ENCODE results near the gene DLG5.

Gene DLG5

DNA sequence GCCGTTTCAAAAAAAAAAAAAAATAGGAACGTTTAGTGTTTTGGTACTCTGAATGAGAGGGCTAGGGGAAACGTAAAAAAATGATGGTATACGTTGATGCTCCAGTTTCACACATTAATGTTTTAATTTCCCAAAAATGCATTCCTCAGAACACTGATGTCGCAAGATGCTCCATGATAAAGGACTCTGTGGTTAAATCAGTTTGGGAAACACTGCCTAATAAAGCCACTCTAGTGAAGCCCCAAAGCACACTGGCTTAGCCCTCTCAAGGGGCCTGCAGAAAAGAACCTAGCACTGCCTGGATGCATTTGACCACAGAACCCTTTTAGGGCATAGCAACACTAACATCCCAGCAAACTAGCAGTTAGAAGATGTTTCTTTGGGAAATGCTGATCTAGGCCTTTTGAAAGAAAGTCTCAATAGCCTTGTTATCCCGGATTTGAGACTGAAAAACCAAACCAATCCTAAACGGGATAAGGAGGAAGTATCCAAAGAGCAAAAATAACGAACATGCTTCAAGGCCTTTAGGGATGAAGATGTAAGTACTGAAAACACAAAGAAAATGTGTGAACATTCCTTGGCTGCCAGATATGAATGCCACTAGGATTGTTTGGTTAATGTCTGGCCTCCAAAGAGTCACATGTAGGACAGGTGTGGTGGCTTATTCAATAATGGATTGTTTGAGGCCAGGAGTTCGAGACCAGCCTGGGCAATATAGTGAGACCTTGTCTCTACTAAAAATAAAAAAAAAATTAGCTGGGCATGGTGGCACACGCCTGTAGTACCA lies 11.0 kb downstream of the DLG5 start:
- Histone ChIP-seq H3K79me2 (ENCODE audit: insufficient read depth, low read length) (no peaks in the 10 kb centered on the region), H3F3A (ENCODE audit: insufficient read depth) (no peaks in the 10 kb centered on the region), H4K20me1 (ENCODE audit: low read depth, low read length) (no peaks in the 10 kb centered on the region), H3K9me3 (ENCODE audit: insufficient read depth, low read length) (no peaks in the 10 kb centered on the region), H3K27ac (ENCODE audit: low read depth, low read length) (no peak overlapping the region), H3K4me3 (ENCODE audit: insufficient read depth, low read length, poor library complexity, severe bottlenecking) (no peak overlapping the region), H3K9me2 (replicated peaks; ENCODE audit: insufficient read depth, low read length) (no peaks in the 10 kb centered on the region), H3K27me3 (ENCODE audit: low read length) (no peaks in the 10 kb centered on the region), H3K4me2 (ENCODE audit: low read depth, low read length, poor library complexity, severe bottlenecking) (no peak overlapping the region), H3K9ac (ENCODE audit: low read length) (no peak overlapping the region), H3K36me3 (ENCODE audit: low read length) (no peaks in the 10 kb centered on the region), H2AFZ (ENCODE audit: low read depth, low read length, severe bottlenecking) (no peak overlapping the region)
- TF ChIP-seq, protein P1, sequence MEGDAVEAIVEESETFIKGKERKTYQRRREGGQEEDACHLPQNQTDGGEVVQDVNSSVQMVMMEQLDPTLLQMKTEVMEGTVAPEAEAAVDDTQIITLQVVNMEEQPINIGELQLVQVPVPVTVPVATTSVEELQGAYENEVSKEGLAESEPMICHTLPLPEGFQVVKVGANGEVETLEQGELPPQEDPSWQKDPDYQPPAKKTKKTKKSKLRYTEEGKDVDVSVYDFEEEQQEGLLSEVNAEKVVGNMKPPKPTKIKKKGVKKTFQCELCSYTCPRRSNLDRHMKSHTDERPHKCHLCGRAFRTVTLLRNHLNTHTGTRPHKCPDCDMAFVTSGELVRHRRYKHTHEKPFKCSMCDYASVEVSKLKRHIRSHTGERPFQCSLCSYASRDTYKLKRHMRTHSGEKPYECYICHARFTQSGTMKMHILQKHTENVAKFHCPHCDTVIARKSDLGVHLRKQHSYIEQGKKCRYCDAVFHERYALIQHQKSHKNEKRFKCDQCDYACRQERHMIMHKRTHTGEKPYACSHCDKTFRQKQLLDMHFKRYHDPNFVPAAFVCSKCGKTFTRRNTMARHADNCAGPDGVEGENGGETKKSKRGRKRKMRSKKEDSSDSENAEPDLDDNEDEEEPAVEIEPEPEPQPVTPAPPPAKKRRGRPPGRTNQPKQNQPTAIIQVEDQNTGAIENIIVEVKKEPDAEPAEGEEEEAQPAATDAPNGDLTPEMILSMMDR (IDR thresholded peaks at IDR 0.05; ENCODE audit: insufficient read depth, low read length, poor library complexity, severe bottlenecking) = no peak
- no peak for TF ChIP-seq EZH2phosphoT487 (conservative IDR thresholded peaks at IDR 0.05; ENCODE audit: low read length)

DNA sequence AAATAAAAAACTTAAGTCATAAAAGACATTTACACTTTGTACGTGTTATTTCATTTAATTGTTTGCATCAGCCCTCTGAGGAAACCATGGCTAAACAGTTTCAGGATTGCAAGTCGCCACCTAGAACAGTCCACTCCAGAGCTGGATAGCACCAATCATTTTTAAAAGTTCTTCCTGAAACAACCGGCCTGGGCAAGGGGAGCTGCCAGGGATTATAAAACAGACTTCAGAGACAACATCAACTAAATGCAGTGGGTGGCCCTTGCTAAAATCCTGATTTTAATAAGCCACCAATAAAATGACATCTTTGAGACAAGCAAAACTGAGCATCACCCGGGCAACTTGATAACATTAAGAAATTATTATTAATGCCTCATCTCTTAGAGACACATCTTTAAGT lies 13.5 kb downstream of the DLG5 start:
- no peaks in the 10 kb centered on the region for H3K27me3 ChIP-seq (ENCODE audit: low read length)
- no peaks in the 10 kb centered on the region for H3K9me3 ChIP-seq (ENCODE audit: insufficient read depth, low read length)
- TF ChIP-seq, protein P1 (IDR thresholded peaks at IDR 0.05; ENCODE audit: insufficient read depth, low read length, poor library complexity, severe bottlenecking) = no peak
- no peak for TF ChIP-seq EZH2phosphoT487 (conservative IDR thresholded peaks at IDR 0.05; ENCODE audit: low read length)
- no peak overlapping the region for H3K4me2 ChIP-seq (ENCODE audit: low read depth, low read length, poor library complexity, severe bottlenecking)
- H3F3A ChIP-seq (ENCODE audit: insufficient read depth) = no peaks in the 10 kb centered on the region
- H3K9me2 ChIP-seq (replicated peaks; ENCODE audit: insufficient read depth, low read length) = no peaks in the 10 kb centered on the region
- no peak overlapping the region for H3K4me3 ChIP-seq (ENCODE audit: insufficient read depth, low read length, poor library complexity, severe bottlenecking)
- no peaks in the 10 kb centered on the region for H3K36me3 ChIP-seq (ENCODE audit: low read length)
- H3K9ac ChIP-seq (ENCODE audit: low read length) = no peak overlapping the region
- no peaks in the 10 kb centered on the region for H4K20me1 ChIP-seq (ENCODE audit: low read depth, low read length)
- H3K79me2 ChIP-seq (ENCODE audit: insufficient read depth, low read length) = no peaks in the 10 kb centered on the region
- H2AFZ ChIP-seq (ENCODE audit: low read depth, low read length, severe bottlenecking) = no peak overlapping the region
- H3K27ac ChIP-seq (ENCODE audit: low read depth, low read length) = no peak overlapping the region

DNA sequence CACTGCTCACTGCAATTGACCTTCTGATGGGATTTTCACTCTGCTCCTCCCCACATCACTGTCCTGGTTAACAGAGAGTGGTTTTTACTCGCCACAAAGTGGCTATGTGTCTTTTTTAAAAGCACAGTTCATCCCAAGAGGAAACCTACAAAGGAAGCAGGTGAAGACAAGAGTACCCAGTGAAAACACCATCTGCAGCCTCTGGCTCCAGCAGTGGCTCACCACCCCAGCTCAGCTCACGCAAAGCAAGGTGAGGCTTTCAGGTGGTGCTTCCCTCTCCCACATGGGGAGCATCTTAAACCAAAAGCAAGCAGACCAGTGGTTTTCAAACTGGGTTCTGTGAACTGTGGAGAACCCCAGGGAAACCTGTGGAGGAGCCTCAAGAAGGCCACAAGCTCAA lies 14.0 kb downstream of the DLG5 start:
- no peak overlapping the region for H3K9ac ChIP-seq (ENCODE audit: low read length)
- H3K9me2 ChIP-seq (replicated peaks; ENCODE audit: insufficient read depth, low read length) = no peaks in the 10 kb centered on the region
- H3K27me3 ChIP-seq (ENCODE audit: low read length) = no peaks in the 10 kb centered on the region
- no peak overlapping the region for H3K4me2 ChIP-seq (ENCODE audit: low read depth, low read length, poor library complexity, severe bottlenecking)
- H4K20me1 ChIP-seq (ENCODE audit: low read depth, low read length) = no peaks in the 10 kb centered on the region
- H3K9me3 ChIP-seq (ENCODE audit: insufficient read depth, low read length) = no peaks in the 10 kb centered on the region
- no peak overlapping the region for H3K4me3 ChIP-seq (ENCODE audit: insufficient read depth, low read length, poor library complexity, severe bottlenecking)
- TF ChIP-seq, protein P1 (IDR thresholded peaks at IDR 0.05; ENCODE audit: insufficient read depth, low read length, poor library complexity, severe bottlenecking) = no peak
- TF ChIP-seq EZH2phosphoT487 (conservative IDR thresholded peaks at IDR 0.05; ENCODE audit: low read length) = no peak
- H3K36me3 ChIP-seq (ENCODE audit: low read length) = no peaks in the 10 kb centered on the region
- H3K27ac ChIP-seq (ENCODE audit: low read depth, low read length) = no peak overlapping the region
- no peaks in the 10 kb centered on the region for H3K79me2 ChIP-seq (ENCODE audit: insufficient read depth, low read length)
- no peaks in the 10 kb centered on the region for H3F3A ChIP-seq (ENCODE audit: insufficient read depth)
- no peak overlapping the region for H2AFZ ChIP-seq (ENCODE audit: low read depth, low read length, severe bottlenecking)

Data from SU-DHL-6 (cell line).